D721Med (cell line): Measurements from ENCODE around the gene PDGFRB.

Experiments used
- DNase-seq: peaks from one replicate; pipeline ENCODE4 v3.0.0; 2011; ENCODE audit warnings: low spot score; ENCODE audit not compliant: insufficient read length
- FAIRE-seq: peaks from 2 replicates; lab custom pipeline; 2011; peaks lifted over from hg19 to GRCh38; lab: Jason Lieb, UNC
- TF ChIP-seq, protein P1 (sequence below): IDR thresholded peaks from 2 replicates; pipeline ENCODE4 v1.5.1; 2012; ENCODE audit warnings: mild to moderate bottlenecking, control low read depth; ENCODE audit not compliant: insufficient read depth; ENCODE audit errors: missing control alignments

Gene PDGFRB

DNA sequence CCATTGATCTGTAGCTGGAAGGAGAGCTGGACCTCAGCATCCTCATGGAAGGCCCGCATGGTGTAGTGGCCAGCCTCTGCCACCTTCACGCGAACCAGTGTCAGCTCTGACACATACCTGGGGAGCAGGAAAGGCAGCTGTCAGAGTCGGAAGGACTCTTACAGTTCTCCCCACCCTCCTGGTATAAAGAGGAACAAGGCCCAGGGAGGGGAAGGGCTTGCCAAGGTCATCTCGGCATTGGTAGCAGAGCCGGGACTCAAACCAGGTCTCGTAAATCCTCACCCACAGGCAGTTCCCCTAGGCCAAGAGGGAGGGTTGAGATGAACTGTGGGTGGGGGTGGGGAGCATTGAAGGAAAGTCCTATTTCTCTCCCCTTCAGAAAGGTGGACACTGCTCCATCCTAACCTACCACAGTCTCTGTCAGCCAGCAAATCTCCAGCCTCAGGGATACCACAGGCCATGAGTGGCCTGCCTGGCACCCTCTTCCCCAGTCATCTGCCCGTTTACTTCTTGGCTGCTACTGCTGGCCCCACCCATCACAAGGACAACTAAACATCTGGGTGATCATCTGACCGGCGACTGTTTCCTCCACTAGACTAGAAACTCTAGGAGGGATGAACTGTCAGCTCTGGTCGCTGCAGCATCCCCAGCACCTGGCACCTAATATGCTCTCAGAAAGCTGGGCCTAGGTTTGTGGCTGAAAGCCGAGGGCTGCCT, 23.5 kb downstream of the PDGFRB start:
- TF ChIP-seq, protein P1, sequence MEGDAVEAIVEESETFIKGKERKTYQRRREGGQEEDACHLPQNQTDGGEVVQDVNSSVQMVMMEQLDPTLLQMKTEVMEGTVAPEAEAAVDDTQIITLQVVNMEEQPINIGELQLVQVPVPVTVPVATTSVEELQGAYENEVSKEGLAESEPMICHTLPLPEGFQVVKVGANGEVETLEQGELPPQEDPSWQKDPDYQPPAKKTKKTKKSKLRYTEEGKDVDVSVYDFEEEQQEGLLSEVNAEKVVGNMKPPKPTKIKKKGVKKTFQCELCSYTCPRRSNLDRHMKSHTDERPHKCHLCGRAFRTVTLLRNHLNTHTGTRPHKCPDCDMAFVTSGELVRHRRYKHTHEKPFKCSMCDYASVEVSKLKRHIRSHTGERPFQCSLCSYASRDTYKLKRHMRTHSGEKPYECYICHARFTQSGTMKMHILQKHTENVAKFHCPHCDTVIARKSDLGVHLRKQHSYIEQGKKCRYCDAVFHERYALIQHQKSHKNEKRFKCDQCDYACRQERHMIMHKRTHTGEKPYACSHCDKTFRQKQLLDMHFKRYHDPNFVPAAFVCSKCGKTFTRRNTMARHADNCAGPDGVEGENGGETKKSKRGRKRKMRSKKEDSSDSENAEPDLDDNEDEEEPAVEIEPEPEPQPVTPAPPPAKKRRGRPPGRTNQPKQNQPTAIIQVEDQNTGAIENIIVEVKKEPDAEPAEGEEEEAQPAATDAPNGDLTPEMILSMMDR, result no peak
- no peak for DNase-seq
- no peak for FAIRE-seq

DNA sequence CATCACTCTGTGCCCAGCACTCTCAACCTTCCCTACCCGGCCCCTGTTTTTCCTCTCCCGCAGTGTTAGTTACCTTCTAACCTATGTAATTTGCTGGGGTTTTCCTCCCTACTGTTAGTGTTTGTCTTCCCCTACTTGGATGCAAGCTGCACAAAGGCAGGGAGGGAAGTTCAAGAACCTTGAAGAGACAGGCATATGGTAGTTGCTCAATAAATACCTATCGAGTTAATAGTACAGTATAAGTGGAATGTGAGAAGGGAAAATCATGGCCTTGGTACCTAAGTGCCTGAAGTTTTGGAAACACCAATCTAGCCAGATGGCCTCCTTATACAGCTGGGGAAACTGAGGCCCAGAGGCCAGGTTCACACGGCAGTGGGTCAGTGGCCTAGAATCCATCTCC, 24.2 kb downstream of the PDGFRB start:
- FAIRE-seq, result no peak
- TF ChIP-seq, protein P1, result no peak
- DNase-seq, result no peak

DNA sequence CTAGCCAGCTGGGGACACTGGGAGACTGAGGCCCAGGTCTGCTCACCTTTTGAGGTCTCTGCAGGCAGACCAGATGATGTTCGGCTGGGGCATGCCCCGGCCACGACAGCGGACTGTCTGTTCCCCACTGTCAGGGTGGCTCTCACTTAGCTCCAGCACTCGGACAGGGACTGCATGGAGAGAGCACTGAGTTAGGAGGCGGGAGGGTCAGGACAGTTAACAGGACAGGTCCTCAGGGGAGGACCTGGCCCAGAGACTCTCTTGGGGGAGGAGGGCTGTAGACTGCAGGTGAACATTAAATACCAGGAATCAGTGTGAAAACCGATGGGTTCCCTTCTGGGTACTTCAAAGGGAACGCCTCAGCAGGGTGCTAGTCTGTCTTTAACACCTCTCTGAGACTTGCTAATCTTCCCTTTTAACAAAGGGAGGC, 25.1 kb downstream of the PDGFRB start:
- DNase-seq (no peak), FAIRE-seq (no peak)
- TF ChIP-seq, protein P1, result no peak

DNA sequence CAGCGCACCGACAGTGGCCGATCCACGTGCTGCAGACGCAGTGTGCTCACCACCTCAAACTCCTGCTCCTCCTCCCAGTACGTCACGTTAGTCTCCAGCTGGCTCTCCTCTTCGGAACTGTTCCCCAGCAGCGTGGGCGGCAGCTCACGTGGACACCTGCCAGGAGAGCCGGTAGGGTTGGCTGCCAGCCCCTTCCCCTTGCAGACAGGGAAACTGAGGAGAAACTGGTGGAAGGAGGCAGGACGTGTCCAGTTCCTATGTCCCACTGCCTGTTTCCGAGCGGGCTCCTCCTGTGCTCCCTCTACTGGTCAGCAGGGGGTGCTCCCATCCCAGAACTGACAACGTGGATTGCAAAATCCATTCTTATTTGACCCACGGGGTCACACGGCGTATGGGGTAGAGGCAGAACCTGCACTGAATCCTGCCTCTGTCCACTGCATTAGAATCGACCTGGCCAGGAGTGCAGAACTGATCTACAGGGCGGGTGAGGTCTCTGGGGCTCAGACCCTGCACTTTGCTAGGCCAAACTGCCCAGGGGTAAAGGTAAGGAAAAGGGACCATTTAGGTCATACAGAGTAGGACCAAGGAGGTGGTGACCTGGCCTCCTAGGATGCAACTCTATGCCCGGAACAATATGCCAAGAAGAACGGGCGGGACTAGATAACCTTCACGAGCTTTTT, 25.7 kb downstream of the PDGFRB start:
- peak; percentile 86 for DNase-seq
- no peak for FAIRE-seq
- TF ChIP-seq, protein P1, result peak; percentile 89

DNA sequence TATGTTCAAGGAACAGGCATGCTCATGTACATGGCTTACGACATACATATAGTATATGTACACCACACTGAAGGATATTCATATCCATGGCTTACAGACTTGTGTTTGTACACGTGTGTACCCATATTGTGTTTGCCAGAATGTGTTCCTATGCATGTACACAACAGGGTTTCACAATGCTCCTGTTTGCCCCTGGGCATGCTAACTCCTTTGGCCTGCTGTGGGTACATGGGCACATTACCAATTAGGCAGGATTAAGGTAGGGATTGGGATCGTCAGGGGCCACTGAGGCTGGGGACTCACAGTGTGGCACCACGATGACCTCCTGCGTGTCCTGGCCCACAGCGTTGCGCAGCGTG, 26.2 kb downstream of the PDGFRB start:
- FAIRE-seq (no peak), DNase-seq (no peak)
- TF ChIP-seq, protein P1, result no peak

DNA sequence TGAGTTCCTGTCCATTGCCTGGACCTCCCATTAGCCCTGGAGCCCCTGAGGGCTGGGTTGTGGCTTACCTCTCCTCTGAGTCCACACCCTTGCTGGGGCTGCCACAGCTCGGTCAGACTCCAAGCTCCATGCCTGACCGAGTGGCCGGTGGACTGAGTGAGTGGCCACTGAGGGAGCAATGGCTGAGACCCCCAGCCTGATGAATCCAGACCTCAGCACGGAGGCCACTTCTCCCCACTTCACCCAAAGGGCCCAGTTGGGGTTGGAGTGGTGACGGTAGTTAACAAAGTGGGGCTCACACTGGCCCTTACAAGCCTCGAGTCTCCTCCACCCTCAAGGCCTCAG, 28.8 kb downstream of the PDGFRB start:
- TF ChIP-seq, protein P1, result no peak
- DNase-seq, result no peak
- FAIRE-seq, result no peak

DNA sequence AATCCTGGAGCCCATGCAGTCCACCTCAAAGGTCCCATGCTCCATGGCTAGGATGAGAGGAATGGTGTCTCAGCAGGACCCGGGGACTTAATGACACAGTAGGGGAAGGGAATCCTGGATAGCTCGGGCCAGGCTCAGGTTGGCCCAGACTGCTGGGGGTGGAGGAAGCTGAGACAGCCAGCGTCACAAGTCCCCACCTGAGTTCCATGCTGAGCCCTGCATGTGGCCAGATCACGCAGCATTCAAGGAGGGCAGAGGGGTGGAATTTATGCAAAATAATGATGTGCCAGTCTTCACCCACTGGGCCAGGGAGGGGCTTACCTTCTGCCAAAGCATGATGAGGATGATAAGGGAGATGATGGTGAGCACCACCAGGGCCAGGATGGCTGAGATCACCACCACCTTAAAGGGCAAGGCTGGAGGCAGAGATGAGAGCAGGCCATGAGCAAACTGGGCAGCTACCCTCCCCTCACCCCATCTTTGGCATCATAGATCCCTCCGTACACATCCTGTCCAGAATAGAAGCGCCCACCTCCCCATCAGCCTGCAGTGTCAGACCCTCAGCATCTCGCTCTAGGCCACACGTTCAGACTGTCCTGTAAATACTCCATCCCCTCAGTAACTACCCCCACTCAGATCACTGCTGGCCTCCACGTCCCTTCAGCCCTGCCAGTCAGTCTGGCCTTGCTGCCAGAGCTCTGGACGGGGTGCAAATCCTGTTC, 29.3 kb downstream of the PDGFRB start:
- no peak for FAIRE-seq

More for the DNA sequence above, 29.3 kb downstream of the PDGFRB start:
- TF ChIP-seq, protein P1, result no peak
- no peak for DNase-seq
